ENCODE measurements around the gene ZEB2. TPM values are rescaled to one million over a fixed set of nuclear protein-coding genes. Genes with fewer than 3 reads are reported as not detected.

Gene ZEB2
- total and polyA plus RNA-seq, 8 donors, result 10.7 to 161 (median 43.1) TPM

GRCh38 chr2:144448389-144449027 is 71.4 kb downstream of the ZEB2 start:
- H3K27me3 ChIP-seq, result peaks cover 0 to 2% (median 0%) of the 10 kb centered on the region in 3 donors
- peak overlapping the region in 4 of 5 donors; percentile 4 to 60 (median 39) for H3K27ac ChIP-seq
- H3K9me3 ChIP-seq, result no peaks in the 10 kb centered on the region
- TF ChIP-seq POLR2A (IDR thresholded peaks at IDR 0.05) (no peak), EP300 (IDR thresholded peaks at IDR 0.05) (no peak), POLR2AphosphoS5 (IDR thresholded peaks at IDR 0.05) (no peak), CTCF (IDR thresholded peaks at IDR 0.05) (no peak)
- DNase-seq, result no peak
- no peaks in the 10 kb centered on the region for H3K36me3 ChIP-seq
- H3K4me1 ChIP-seq, result peaks cover 0 to 32% (median 6%) of the 10 kb centered on the region in 4 donors
- 67 to 81% (median 75%) methylated on average over 10 of the region's 10 CpGs for WGBS, 5 donors
- H3K4me3 ChIP-seq, result peak overlapping the region in 1 of 4 donors; percentile 18
- intact Hi-C loops (cut with DNase I; ENCODE audit: low total_unique reads), result no loop called here

- intact Hi-C loops (cut with DNase I; ENCODE audit: low total_unique reads), result no loop called here
- peak overlapping the region in 1 of 5 donors; percentile 17 for H3K27ac ChIP-seq
- WGBS, 5 donors, result 83 to 92% (median 89%) methylated on average over 4 of the region's 4 CpGs
- H3K4me1 ChIP-seq, result peaks cover 0 to 23% (median 6%) of the 10 kb centered on the region in 4 donors
- H3K36me3 ChIP-seq, result no peaks in the 10 kb centered on the region
- no peaks in the 10 kb centered on the region for H3K27me3 ChIP-seq
- no peak for DNase-seq
- TF ChIP-seq EP300 (IDR thresholded peaks at IDR 0.05) (no peak), CTCF (IDR thresholded peaks at IDR 0.05) (no peak), POLR2A (IDR thresholded peaks at IDR 0.05) (no peak), POLR2AphosphoS5 (IDR thresholded peaks at IDR 0.05) (no peak)
- no peaks in the 10 kb centered on the region for H3K9me3 ChIP-seq
- no peak overlapping the region for H3K4me3 ChIP-seq
Observed at GRCh38 chr2:144447535-144447934, 72.4 kb downstream of the ZEB2 start.

- no peak for TF ChIP-seq POLR2AphosphoS5 (IDR thresholded peaks at IDR 0.05)
- TF ChIP-seq EP300 (IDR thresholded peaks at IDR 0.05), result no peak
- TF ChIP-seq CTCF (IDR thresholded peaks at IDR 0.05), result no peak
- no peak for TF ChIP-seq POLR2A (IDR thresholded peaks at IDR 0.05)
- H3K4me3 ChIP-seq, result no peak overlapping the region
- no peak for DNase-seq
- WGBS, 5 donors, result 82 to 88% (median 83%) methylated on average over 3 of the region's 3 CpGs
- H3K27ac ChIP-seq, result peak overlapping the region in 1 of 5 donors; percentile 17
- peaks cover 0 to 20% (median 3%) of the 10 kb centered on the region in 4 donors for H3K4me1 ChIP-seq
- H3K27me3 ChIP-seq, result no peaks in the 10 kb centered on the region
- no peaks in the 10 kb centered on the region for H3K9me3 ChIP-seq
- intact Hi-C loops (cut with DNase I; ENCODE audit: low total_unique reads), result no loop called here
- H3K36me3 ChIP-seq, result no peaks in the 10 kb centered on the region
Observed at GRCh38 chr2:144446136-144446535, 73.8 kb downstream of the ZEB2 start.

- WGBS, 5 donors, result 68 to 78% (median 74%) methylated on average over 1 of the region's 1 CpG
- TF ChIP-seq POLR2A (IDR thresholded peaks at IDR 0.05) (no peak), CTCF (IDR thresholded peaks at IDR 0.05) (no peak), EP300 (IDR thresholded peaks at IDR 0.05) (no peak), POLR2AphosphoS5 (IDR thresholded peaks at IDR 0.05) (no peak)
- Histone ChIP-seq H3K27me3 (no peaks in the 10 kb centered on the region), H3K4me3 (no peak overlapping the region), H3K9me3 (no peaks in the 10 kb centered on the region), H3K27ac (peak overlapping the region in 1 of 5 donors; percentile 48), H3K4me1 (peaks cover 0 to 28% (median 3%) of the 10 kb centered on the region in 4 donors), H3K36me3 (no peaks in the 10 kb centered on the region)
- intact Hi-C loops (cut with DNase I; ENCODE audit: low total_unique reads), result no loop called here
- DNase-seq, result no peak
Observed at GRCh38 chr2:144445196-144445595, 74.7 kb downstream of the ZEB2 start.

Data from stomach (tissue), 9 donors.